ENCODE data around the gene GAD2. TPM values are rescaled to one million over a fixed set of nuclear protein-coding genes. Genes with fewer than 3 reads are reported as not detected.

Gene GAD2
- total RNA-seq, 1 donor from 2014 or later: not detected

- no peaks in the 10 kb centered on the region for H3K4me1 ChIP-seq
- H3K27me3 ChIP-seq: no peaks in the 10 kb centered on the region
- no peak overlapping the region for H3K4me3 ChIP-seq
- intact Hi-C loops (cut with DNase I): no loop called here
- H3K9me3 ChIP-seq: no peaks in the 10 kb centered on the region
- DNase-seq (ENCODE audit: extremely low spot score in 2 of 2): no peak
- no peaks in the 10 kb centered on the region for H3K36me3 ChIP-seq
- no peak for TF ChIP-seq CTCF (IDR thresholded peaks at IDR 0.05)
- no peak for TF ChIP-seq POLR2A (IDR thresholded peaks at IDR 0.05)
- TF ChIP-seq POLR2AphosphoS5 (IDR thresholded peaks at IDR 0.05; ENCODE audit: insufficient read depth in 1 of 2, low read depth in 1 of 2): no peak
- H3K27ac ChIP-seq: no peak overlapping the region
These were observed 26.8 kb downstream of the GAD2 start for GRCh38 chr10:26243351-26243720.

GRCh38 chr10:26249681-26250080, 33.1 kb downstream of the GAD2 start:
- no peak for TF ChIP-seq POLR2AphosphoS5 (IDR thresholded peaks at IDR 0.05; ENCODE audit: insufficient read depth in 1 of 2, low read depth in 1 of 2)
- no peak for TF ChIP-seq CTCF (IDR thresholded peaks at IDR 0.05)
- H3K9me3 ChIP-seq: no peaks in the 10 kb centered on the region
- no peak overlapping the region for H3K27ac ChIP-seq
- no peaks in the 10 kb centered on the region for H3K36me3 ChIP-seq
- no peaks in the 10 kb centered on the region for H3K27me3 ChIP-seq
- no peak for DNase-seq (ENCODE audit: extremely low spot score in 2 of 2)
- no peaks in the 10 kb centered on the region for H3K4me1 ChIP-seq
- H3K4me3 ChIP-seq: no peak overlapping the region
- intact Hi-C loops (cut with DNase I): no loop called here

GRCh38 chr10:26251925-26252324, 35.4 kb downstream of the GAD2 start:
- no peaks in the 10 kb centered on the region for H3K27me3 ChIP-seq
- intact Hi-C loops (cut with DNase I): no loop called here
- no peak for DNase-seq (ENCODE audit: extremely low spot score in 2 of 2)
- no peaks in the 10 kb centered on the region for H3K9me3 ChIP-seq
- TF ChIP-seq CTCF (IDR thresholded peaks at IDR 0.05) (no peak), POLR2AphosphoS5 (IDR thresholded peaks at IDR 0.05; ENCODE audit: insufficient read depth in 1 of 2, low read depth in 1 of 2) (no peak), POLR2A (IDR thresholded peaks at IDR 0.05) (no peak)
- no peaks in the 10 kb centered on the region for H3K4me1 ChIP-seq
- H3K4me3 ChIP-seq: no peak overlapping the region
- no peaks in the 10 kb centered on the region for H3K36me3 ChIP-seq
- no peak overlapping the region for H3K27ac ChIP-seq

- intact Hi-C loops (cut with DNase I): no loop called here
- H3K4me1 ChIP-seq: no peaks in the 10 kb centered on the region
- no peak for DNase-seq (ENCODE audit: extremely low spot score in 2 of 2)
These were observed 38.0 kb downstream of the GAD2 start for GRCh38 chr10:26254616-26255015.

GRCh38 chr10:26259341-26259740, 42.8 kb downstream of the GAD2 start:
- Histone ChIP-seq H3K4me3 (no peak overlapping the region), H3K9me3 (no peaks in the 10 kb centered on the region), H3K36me3 (no peaks in the 10 kb centered on the region), H3K27me3 (no peaks in the 10 kb centered on the region), H3K4me1 (no peaks in the 10 kb centered on the region), H3K27ac (no peak overlapping the region)
- TF ChIP-seq POLR2AphosphoS5 (IDR thresholded peaks at IDR 0.05; ENCODE audit: insufficient read depth in 1 of 2, low read depth in 1 of 2) (no peak), CTCF (IDR thresholded peaks at IDR 0.05) (no peak), POLR2A (IDR thresholded peaks at IDR 0.05) (no peak)
- DNase-seq (ENCODE audit: extremely low spot score in 2 of 2): no peak
- intact Hi-C loops (cut with DNase I): no loop called here

More at GRCh38 chr10:26254616-26255015, 38.0 kb downstream of the GAD2 start:
- H3K27ac ChIP-seq: no peak overlapping the region
- H3K36me3 ChIP-seq: no peaks in the 10 kb centered on the region
- H3K4me3 ChIP-seq: no peak overlapping the region
- no peaks in the 10 kb centered on the region for H3K27me3 ChIP-seq
- no peaks in the 10 kb centered on the region for H3K9me3 ChIP-seq
- TF ChIP-seq CTCF (IDR thresholded peaks at IDR 0.05) (no peak), POLR2AphosphoS5 (IDR thresholded peaks at IDR 0.05; ENCODE audit: insufficient read depth in 1 of 2, low read depth in 1 of 2) (no peak), POLR2A (IDR thresholded peaks at IDR 0.05) (no peak)
